ENCODE data around the gene TSEN34. TPM values are rescaled to one million over a fixed set of nuclear protein-coding genes. Genes with fewer than 3 reads are reported as not detected.

TSEN34 gene
- 66.2 and 67.9 TPM in 2 replicates for total RNA-seq
- long read RNA-seq, partial matches to known transcripts: 0 of 2 reads
- long read RNA-seq, other reads (novel, unspliced or antisense): 2 of 2 reads

- H3K9me3 Mint-ChIP-seq: no peaks in the 10 kb centered on the region
- peak within 1 kb of the TSS; percentile 98 for H3K4me3 Mint-ChIP-seq
- no peaks in the 10 kb centered on the region for H3K27me3 Mint-ChIP-seq (ENCODE audit: low read depth)
- H3K36me3 Mint-ChIP-seq (ENCODE audit: low read depth): peaks cover 10% of the 10 kb centered on the region
- peak within 1 kb of the TSS; percentile 100 for H3K27ac Mint-ChIP-seq (ENCODE audit: unreplicated experiment)
- TF ChIP-seq CTCF (conservative IDR thresholded peaks at IDR 0.05): no peak
- H3K4me1 Mint-ChIP-seq: peaks cover 37% of the 10 kb centered on the region
- DNase-seq (ENCODE audit: low read depth, low spot score): peak; percentile 83
These were observed at the start of gene TSEN34 for GRCh38 chr19:54191011-54191810. Gene TSEN34, plus strand, starts transcription at chr19:54191308. Its CDS starts 57 bp downstream, at chr19:54191365.

GRCh38 chr19:54141356-54141755 is 49.8 kb upstream of the TSEN34 start:
- TF ChIP-seq CTCF (conservative IDR thresholded peaks at IDR 0.05): no peak
- H3K27ac Mint-ChIP-seq (ENCODE audit: unreplicated experiment): no peak overlapping the region
- H3K9me3 Mint-ChIP-seq: no peaks in the 10 kb centered on the region
- H3K27me3 Mint-ChIP-seq (ENCODE audit: low read depth): peaks cover 8% of the 10 kb centered on the region
- DNase-seq (ENCODE audit: low read depth, low spot score): no peak
- H3K4me1 Mint-ChIP-seq: peaks cover 35% of the 10 kb centered on the region
- H3K36me3 Mint-ChIP-seq (ENCODE audit: low read depth): peaks cover 8% of the 10 kb centered on the region
- H3K4me3 Mint-ChIP-seq: peak overlapping the region; percentile 95

- no peak for TF ChIP-seq CTCF (conservative IDR thresholded peaks at IDR 0.05)
- Mint-ChIP-seq H3K36me3 (ENCODE audit: low read depth) (peaks cover 8% of the 10 kb centered on the region), H3K9me3 (no peaks in the 10 kb centered on the region), H3K4me3 (peak overlapping the region; percentile 95), H3K27me3 (ENCODE audit: low read depth) (peaks cover 2% of the 10 kb centered on the region), H3K27ac (ENCODE audit: unreplicated experiment) (no peak overlapping the region), H3K4me1 (peaks cover 27% of the 10 kb centered on the region)
- no peak for DNase-seq (ENCODE audit: low read depth, low spot score)
These were observed 48.8 kb upstream of the TSEN34 start for GRCh38 chr19:54142166-54142780.

GRCh38 chr19:54145541-54146158 is 45.5 kb upstream of the TSEN34 start:
- Mint-ChIP-seq H3K27me3 (ENCODE audit: low read depth) (no peaks in the 10 kb centered on the region), H3K4me3 (no peak overlapping the region), H3K27ac (ENCODE audit: unreplicated experiment) (no peak overlapping the region), H3K4me1 (peaks cover 6% of the 10 kb centered on the region), H3K36me3 (ENCODE audit: low read depth) (peaks cover 8% of the 10 kb centered on the region), H3K9me3 (no peaks in the 10 kb centered on the region)
- TF ChIP-seq CTCF (conservative IDR thresholded peaks at IDR 0.05): no peak
- DNase-seq (ENCODE audit: low read depth, low spot score): no peak

- H3K36me3 Mint-ChIP-seq (ENCODE audit: low read depth): peaks cover 12% of the 10 kb centered on the region
- TF ChIP-seq CTCF (conservative IDR thresholded peaks at IDR 0.05): no peak
- peaks cover 3% of the 10 kb centered on the region for H3K27me3 Mint-ChIP-seq (ENCODE audit: low read depth)
- H3K4me1 Mint-ChIP-seq: no peaks in the 10 kb centered on the region
- H3K9me3 Mint-ChIP-seq: no peaks in the 10 kb centered on the region
- DNase-seq (ENCODE audit: low read depth, low spot score): no peak
- no peak overlapping the region for H3K27ac Mint-ChIP-seq (ENCODE audit: unreplicated experiment)
- H3K4me3 Mint-ChIP-seq: no peak overlapping the region
These were observed 43.4 kb upstream of the TSEN34 start for GRCh38 chr19:54147676-54148075.

Data from neural crest cell (in vitro differentiated cells).